OCI-LY1 (cell line): ENCODE measurements around the gene SLC4A1.

Experiments used
- EZH2 ChIP-seq: fragments of 200-600 bp; sonication (generic), shearing (Covaris generic); IDR thresholded peaks from 2 replicates; pipeline ENCODE4 v1.8.0; 2017; ENCODE audit warnings: borderline replicate concordance, mixed run types, mild to moderate bottlenecking, antibody characterized with exemption, low read length, moderate library complexity, mixed read lengths
- TF ChIP-seq, protein P1 (sequence below): fragments of 200-600 bp; sonication (generic), shearing (Covaris generic); IDR thresholded peaks from 2 replicates; pipeline ENCODE4 v1.5.1; 2017; ENCODE audit warnings: mild to moderate bottlenecking, antibody characterized with exemption, low read length, moderate library complexity, mixed read lengths

DNA sequence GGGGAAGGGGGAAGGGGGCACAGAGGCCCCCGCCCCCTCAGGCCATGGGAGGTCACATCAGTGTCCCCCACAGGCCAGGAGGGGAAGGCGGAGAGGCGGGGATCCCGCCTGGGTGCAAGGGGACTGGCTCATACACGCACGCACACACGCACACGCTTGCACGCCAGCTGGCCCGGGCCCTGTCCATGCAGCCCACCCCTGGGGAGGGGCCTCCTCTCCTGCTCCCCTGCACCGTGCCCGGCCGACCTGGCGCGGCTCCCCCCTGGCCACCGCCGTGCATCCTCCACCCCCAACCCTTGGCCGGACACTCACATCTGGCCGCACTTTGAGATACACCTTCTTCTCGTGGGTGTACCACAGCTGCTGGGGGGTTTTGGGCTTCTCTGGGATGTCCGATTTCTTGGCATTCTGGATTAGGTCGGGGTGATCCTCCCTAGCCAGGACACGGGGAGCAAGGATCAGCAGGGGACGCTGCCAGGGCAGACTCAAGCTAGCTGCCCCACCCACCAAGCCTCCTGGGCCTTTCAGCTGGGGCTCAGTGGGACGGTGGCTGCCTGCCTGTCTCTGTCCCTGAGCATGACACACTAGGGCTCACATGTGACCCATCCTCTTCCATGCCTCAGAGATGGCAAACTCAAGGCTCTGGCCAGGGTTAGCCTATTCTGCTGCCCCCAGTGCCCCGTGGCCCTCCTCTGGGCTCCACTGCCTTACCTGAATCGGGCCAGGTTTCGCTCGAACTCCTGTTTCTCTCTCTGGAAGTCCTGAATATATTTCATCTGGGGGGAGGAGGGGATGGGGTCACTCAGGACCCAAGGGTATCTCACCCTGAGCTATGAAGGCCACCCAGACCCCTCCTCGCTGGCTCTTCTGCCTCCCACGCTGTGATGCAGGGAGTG lies 55.2 kb downstream of the SLC4A1 start:
- TF ChIP-seq, protein P1, sequence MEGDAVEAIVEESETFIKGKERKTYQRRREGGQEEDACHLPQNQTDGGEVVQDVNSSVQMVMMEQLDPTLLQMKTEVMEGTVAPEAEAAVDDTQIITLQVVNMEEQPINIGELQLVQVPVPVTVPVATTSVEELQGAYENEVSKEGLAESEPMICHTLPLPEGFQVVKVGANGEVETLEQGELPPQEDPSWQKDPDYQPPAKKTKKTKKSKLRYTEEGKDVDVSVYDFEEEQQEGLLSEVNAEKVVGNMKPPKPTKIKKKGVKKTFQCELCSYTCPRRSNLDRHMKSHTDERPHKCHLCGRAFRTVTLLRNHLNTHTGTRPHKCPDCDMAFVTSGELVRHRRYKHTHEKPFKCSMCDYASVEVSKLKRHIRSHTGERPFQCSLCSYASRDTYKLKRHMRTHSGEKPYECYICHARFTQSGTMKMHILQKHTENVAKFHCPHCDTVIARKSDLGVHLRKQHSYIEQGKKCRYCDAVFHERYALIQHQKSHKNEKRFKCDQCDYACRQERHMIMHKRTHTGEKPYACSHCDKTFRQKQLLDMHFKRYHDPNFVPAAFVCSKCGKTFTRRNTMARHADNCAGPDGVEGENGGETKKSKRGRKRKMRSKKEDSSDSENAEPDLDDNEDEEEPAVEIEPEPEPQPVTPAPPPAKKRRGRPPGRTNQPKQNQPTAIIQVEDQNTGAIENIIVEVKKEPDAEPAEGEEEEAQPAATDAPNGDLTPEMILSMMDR = no peak
- TF ChIP-seq EZH2 = no peak
